ENCODE results near the gene CFAP251.
"Not testable (repeated sequence)": the region's sequence is repeated elsewhere in the genome, so short reads cannot be mapped to it uniquely, and the experiment has no call there.

The CFAP251 gene

GRCh38 chr12:121888478-121889273 lies 29.7 kb upstream of the CFAP251 start, which contains the start of gene PSMD9:
Gene PSMD9 (plus strand): TSS chr12:121888790. CDS start chr12:121888857, 67 bp downstream.
- peak within 1 kb of the TSS; percentile 100 for H3K4me2 ChIP-seq (ENCODE audit: low read length)
- peaks cover 8% of the 10 kb centered on the region for H3K36me3 ChIP-seq (ENCODE audit: insufficient read depth, low read length)
- H3K9ac ChIP-seq (ENCODE audit: low read depth, low read length): peak within 1 kb of the TSS; percentile 97
- peaks cover 22% of the 10 kb centered on the region for H3K4me1 ChIP-seq (ENCODE audit: control insufficient read depth, insufficient read depth, low read length)
- no peaks in the 10 kb centered on the region for H3K9me3 ChIP-seq (replicated peaks; ENCODE audit: low read length)
- H3K4me3 ChIP-seq (ENCODE audit: low read length): peak within 1 kb of the TSS; percentile 92
- H3K27me3 ChIP-seq (ENCODE audit: control insufficient read depth, insufficient read depth, low read length): no peaks in the 10 kb centered on the region

DNA sequence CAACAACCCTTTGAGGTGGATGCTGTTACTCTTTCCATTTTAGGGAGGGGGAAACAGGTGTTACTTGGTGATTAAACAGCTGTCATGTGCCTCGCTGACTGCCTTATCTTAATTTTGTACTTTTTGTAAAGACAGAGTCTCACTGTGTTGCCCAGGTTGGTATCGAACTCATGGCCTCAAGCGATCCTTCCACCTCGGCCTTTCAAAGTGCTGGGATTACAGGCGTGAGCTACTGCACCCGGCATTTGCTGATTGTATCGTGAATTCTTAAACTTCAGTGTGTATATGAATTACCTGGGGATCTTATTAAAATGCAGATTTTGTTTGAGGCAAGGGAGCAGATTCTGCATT lies 29.1 kb upstream of the CFAP251 start:
- Histone ChIP-seq H3K9ac (ENCODE audit: low read depth, low read length) (peak overlapping the region; percentile 97), H3K27me3 (ENCODE audit: control insufficient read depth, insufficient read depth, low read length) (no peaks in the 10 kb centered on the region), H3K36me3 (ENCODE audit: insufficient read depth, low read length) (peaks cover 8% of the 10 kb centered on the region), H3K4me2 (ENCODE audit: low read length) (peak overlapping the region; percentile 100), H3K4me3 (ENCODE audit: low read length) (peak overlapping the region; percentile 92), H3K4me1 (ENCODE audit: control insufficient read depth, insufficient read depth, low read length) (peaks cover 27% of the 10 kb centered on the region), H3K9me3 (replicated peaks; ENCODE audit: low read length) (no peaks in the 10 kb centered on the region)

GRCh38 chr12:121889661-121890060 lies 28.7 kb upstream of the CFAP251 start:
- H3K4me3 ChIP-seq (ENCODE audit: low read length): peak overlapping the region; percentile 92
- H3K4me1 ChIP-seq (ENCODE audit: control insufficient read depth, insufficient read depth, low read length): peaks cover 31% of the 10 kb centered on the region
- H3K36me3 ChIP-seq (ENCODE audit: insufficient read depth, low read length): peaks cover 12% of the 10 kb centered on the region
- H3K4me2 ChIP-seq (ENCODE audit: low read length): peak overlapping the region; percentile 100
- H3K27me3 ChIP-seq (ENCODE audit: control insufficient read depth, insufficient read depth, low read length); H3K9me3 ChIP-seq (replicated peaks; ENCODE audit: low read length): not testable (repeated sequence)
- peak overlapping the region; percentile 97 for H3K9ac ChIP-seq (ENCODE audit: low read depth, low read length)

DNA sequence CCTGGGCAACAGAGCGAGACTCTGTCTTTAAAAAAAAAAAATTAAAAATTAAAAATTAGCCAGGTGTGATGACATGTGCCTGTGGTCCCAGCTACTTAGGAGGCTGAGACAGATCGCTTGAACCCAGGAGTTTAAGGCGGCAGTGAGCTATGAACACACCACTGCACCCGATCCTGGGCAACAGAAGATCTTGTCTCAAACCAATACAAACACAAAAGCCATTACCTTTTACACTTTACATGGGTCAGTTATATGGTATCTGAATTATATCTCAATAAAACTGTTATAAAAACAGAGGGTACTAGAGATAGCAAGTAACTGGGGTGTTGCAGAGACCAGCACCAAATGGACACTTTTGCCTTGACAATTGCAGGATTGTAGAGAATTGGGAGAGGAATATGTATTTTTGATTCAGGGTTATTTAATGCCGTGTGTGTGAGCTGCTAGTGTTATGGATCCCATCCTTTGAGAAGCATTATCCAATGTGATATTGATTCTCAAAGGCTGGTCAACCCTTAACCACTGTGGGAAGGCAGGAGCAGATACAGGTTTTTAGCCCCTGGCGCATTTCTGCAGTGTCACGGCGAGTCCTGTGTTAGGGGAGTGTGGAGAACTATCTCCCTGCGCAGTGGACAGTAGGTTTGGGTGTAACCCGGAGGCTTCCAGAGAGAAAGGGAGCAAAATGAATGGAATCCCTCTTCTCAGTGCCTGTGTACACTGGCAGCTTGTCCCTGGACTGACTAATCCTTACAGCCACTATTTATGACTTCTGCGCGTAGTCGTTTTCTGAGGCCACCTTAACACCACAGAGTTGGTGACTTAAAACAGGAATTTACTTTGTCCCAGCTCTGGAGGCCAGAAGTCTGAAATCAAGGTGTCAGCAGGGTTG lies 25.5 kb upstream of the CFAP251 start:
- Histone ChIP-seq H3K9ac (ENCODE audit: low read depth, low read length) (no peak overlapping the region), H3K27me3 (ENCODE audit: control insufficient read depth, insufficient read depth, low read length) (no peaks in the 10 kb centered on the region), H3K36me3 (ENCODE audit: insufficient read depth, low read length) (peaks cover 33% of the 10 kb centered on the region), H3K4me3 (ENCODE audit: low read length) (no peak overlapping the region), H3K9me3 (replicated peaks; ENCODE audit: low read length) (no peaks in the 10 kb centered on the region), H3K4me2 (ENCODE audit: low read length) (no peak overlapping the region), H3K4me1 (ENCODE audit: control insufficient read depth, insufficient read depth, low read length) (peaks cover 30% of the 10 kb centered on the region)

- H3K9ac ChIP-seq (ENCODE audit: low read depth, low read length): peak overlapping the region; percentile 45
- H3K4me2 ChIP-seq (ENCODE audit: low read length): peak overlapping the region; percentile 51
- peaks cover 27% of the 10 kb centered on the region for H3K4me1 ChIP-seq (ENCODE audit: control insufficient read depth, insufficient read depth, low read length)
- no peaks in the 10 kb centered on the region for H3K27me3 ChIP-seq (ENCODE audit: control insufficient read depth, insufficient read depth, low read length)
- H3K36me3 ChIP-seq (ENCODE audit: insufficient read depth, low read length): peaks cover 38% of the 10 kb centered on the region
- H3K4me3 ChIP-seq (ENCODE audit: low read length): no peak overlapping the region
- H3K9me3 ChIP-seq (replicated peaks; ENCODE audit: low read length): no peaks in the 10 kb centered on the region
Measured at GRCh38 chr12:121893961-121894460, 24.4 kb upstream of the CFAP251 start.

DNA sequence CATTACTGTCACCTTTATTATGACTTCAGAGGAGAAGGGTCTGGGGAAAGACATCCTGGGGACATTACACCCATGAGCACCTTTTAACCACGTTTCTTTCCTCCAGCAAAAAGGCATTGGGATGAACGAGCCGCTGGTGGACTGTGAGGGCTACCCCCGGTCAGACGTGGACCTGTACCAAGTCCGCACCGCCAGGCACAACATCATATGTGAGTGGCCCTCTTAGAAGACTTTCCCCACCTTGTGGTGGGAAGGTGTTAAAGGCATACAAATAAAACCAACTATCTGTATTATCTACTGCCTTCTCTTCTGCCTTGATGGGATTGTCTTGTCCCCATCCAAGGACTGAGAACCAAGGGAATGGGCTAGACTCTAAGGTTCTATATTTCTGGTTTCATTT lies 23.8 kb upstream of the CFAP251 start:
- peaks cover 25% of the 10 kb centered on the region for H3K4me1 ChIP-seq (ENCODE audit: control insufficient read depth, insufficient read depth, low read length)
- no peak overlapping the region for H3K9ac ChIP-seq (ENCODE audit: low read depth, low read length)
- no peaks in the 10 kb centered on the region for H3K9me3 ChIP-seq (replicated peaks; ENCODE audit: low read length)
- no peaks in the 10 kb centered on the region for H3K27me3 ChIP-seq (ENCODE audit: control insufficient read depth, insufficient read depth, low read length)
- peaks cover 44% of the 10 kb centered on the region for H3K36me3 ChIP-seq (ENCODE audit: insufficient read depth, low read length)
- H3K4me2 ChIP-seq (ENCODE audit: low read length): peak overlapping the region; percentile 51
- H3K4me3 ChIP-seq (ENCODE audit: low read length): no peak overlapping the region

- no peaks in the 10 kb centered on the region for H3K9me3 ChIP-seq (replicated peaks; ENCODE audit: low read length)
- H3K4me1 ChIP-seq (ENCODE audit: control insufficient read depth, insufficient read depth, low read length): peaks cover 14% of the 10 kb centered on the region
- no peak overlapping the region for H3K9ac ChIP-seq (ENCODE audit: low read depth, low read length)
- H3K4me2 ChIP-seq (ENCODE audit: low read length): no peak overlapping the region
- H3K27me3 ChIP-seq (ENCODE audit: control insufficient read depth, insufficient read depth, low read length): no peaks in the 10 kb centered on the region
- no peak overlapping the region for H3K4me3 ChIP-seq (ENCODE audit: low read length)
- peaks cover 66% of the 10 kb centered on the region for H3K36me3 ChIP-seq (ENCODE audit: insufficient read depth, low read length)
Measured at GRCh38 chr12:121898287-121898686, 20.1 kb upstream of the CFAP251 start.

DNA sequence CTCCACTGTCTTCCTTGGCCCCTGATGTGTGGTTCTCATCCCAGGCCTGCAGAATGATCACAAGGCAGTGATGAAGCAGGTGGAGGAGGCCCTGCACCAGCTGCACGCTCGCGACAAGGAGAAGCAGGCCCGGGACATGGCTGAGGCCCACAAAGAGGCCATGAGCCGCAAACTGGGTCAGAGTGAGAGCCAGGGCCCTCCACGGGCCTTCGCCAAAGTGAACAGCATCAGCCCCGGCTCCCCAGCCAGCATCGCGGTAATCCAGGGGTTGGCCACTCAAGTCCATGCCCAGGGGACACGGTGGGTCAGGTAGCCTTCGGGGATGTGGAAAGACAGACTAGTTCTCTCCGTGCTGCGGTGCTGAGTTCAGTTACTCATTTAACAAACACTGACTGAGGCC lies 18.8 kb upstream of the CFAP251 start:
- H3K4me2 ChIP-seq (ENCODE audit: low read length): no peak overlapping the region
- no peak overlapping the region for H3K4me3 ChIP-seq (ENCODE audit: low read length)
- H3K36me3 ChIP-seq (ENCODE audit: insufficient read depth, low read length): peaks cover 71% of the 10 kb centered on the region
- no peak overlapping the region for H3K9ac ChIP-seq (ENCODE audit: low read depth, low read length)
- peaks cover 2% of the 10 kb centered on the region for H3K4me1 ChIP-seq (ENCODE audit: control insufficient read depth, insufficient read depth, low read length)
- H3K9me3 ChIP-seq (replicated peaks; ENCODE audit: low read length): no peaks in the 10 kb centered on the region
- no peaks in the 10 kb centered on the region for H3K27me3 ChIP-seq (ENCODE audit: control insufficient read depth, insufficient read depth, low read length)

DNA sequence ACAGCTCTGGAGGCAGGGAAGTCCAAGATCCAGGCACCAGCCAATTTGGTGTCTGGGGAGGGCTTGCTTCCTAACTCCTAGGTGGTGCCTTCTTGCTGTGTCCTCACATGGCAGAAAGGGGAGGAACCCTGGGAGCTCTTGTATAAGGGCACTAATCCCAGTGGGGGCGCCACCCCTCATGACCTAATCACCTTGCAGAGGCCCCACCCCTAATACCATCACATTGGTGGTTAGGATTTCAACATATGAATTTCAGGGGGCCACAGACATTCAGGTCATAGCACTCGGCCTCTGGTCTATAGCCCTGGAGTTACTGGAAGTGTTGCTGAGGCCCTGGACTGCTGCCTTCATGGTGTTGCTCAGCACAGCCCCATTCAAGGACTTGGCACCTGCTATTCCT lies 15.2 kb upstream of the CFAP251 start:
- Histone ChIP-seq H3K4me2 (ENCODE audit: low read length) (no peak overlapping the region), H3K36me3 (ENCODE audit: insufficient read depth, low read length) (peaks cover 64% of the 10 kb centered on the region)

GRCh38 chr12:121905746-121906145 lies 12.6 kb upstream of the CFAP251 start:
- Histone ChIP-seq H3K27me3 (ENCODE audit: control insufficient read depth, insufficient read depth, low read length) (no peaks in the 10 kb centered on the region), H3K4me2 (ENCODE audit: low read length) (no peak overlapping the region), H3K9ac (ENCODE audit: low read depth, low read length) (no peak overlapping the region), H3K9me3 (replicated peaks; ENCODE audit: low read length) (no peaks in the 10 kb centered on the region), H3K36me3 (ENCODE audit: insufficient read depth, low read length) (peaks cover 64% of the 10 kb centered on the region), H3K4me1 (ENCODE audit: control insufficient read depth, insufficient read depth, low read length) (no peaks in the 10 kb centered on the region), H3K4me3 (ENCODE audit: low read length) (no peak overlapping the region)

More for the DNA sequence above, 15.2 kb upstream of the CFAP251 start:
- Histone ChIP-seq H3K9me3 (replicated peaks; ENCODE audit: low read length) (no peaks in the 10 kb centered on the region), H3K4me1 (ENCODE audit: control insufficient read depth, insufficient read depth, low read length) (no peaks in the 10 kb centered on the region), H3K27me3 (ENCODE audit: control insufficient read depth, insufficient read depth, low read length) (no peaks in the 10 kb centered on the region), H3K4me3 (ENCODE audit: low read length) (no peak overlapping the region), H3K9ac (ENCODE audit: low read depth, low read length) (no peak overlapping the region)

DNA sequence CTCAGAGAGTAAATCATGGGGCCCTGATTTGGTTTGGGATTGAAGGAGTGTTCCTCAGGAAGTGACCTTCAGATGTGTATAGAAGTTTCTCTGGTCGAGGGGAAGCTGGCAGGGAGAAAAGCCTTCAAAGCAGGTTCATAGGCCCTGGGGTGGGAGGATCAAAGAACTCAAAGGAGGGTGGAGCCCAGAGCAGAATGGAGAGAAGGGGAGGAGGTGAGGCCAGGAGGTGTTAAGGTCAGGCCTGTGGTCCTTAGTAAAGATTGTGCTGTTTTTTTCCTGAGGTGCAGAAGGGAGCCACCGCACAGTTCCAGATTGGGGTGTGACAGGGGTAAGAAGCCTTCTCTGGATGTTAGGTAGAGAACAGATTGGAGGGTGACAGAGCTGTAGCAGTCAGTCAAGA lies 9.7 kb upstream of the CFAP251 start:
- no peak overlapping the region for H3K9ac ChIP-seq (ENCODE audit: low read depth, low read length)
- no peaks in the 10 kb centered on the region for H3K27me3 ChIP-seq (ENCODE audit: control insufficient read depth, insufficient read depth, low read length)
- no peak overlapping the region for H3K4me2 ChIP-seq (ENCODE audit: low read length)
- no peaks in the 10 kb centered on the region for H3K9me3 ChIP-seq (replicated peaks; ENCODE audit: low read length)
- H3K4me3 ChIP-seq (ENCODE audit: low read length): no peak overlapping the region
- no peaks in the 10 kb centered on the region for H3K4me1 ChIP-seq (ENCODE audit: control insufficient read depth, insufficient read depth, low read length)
- peaks cover 49% of the 10 kb centered on the region for H3K36me3 ChIP-seq (ENCODE audit: insufficient read depth, low read length)
